OCI-LY1 (cell line): ENCODE data around the gene BSPRY.

ENCODE experiments used
- H2AFZ ChIP-seq: fragments of 200-600 bp; sonication (generic), shearing (Covaris generic); 2 replicates; pipeline ENCODE4 v1.6.0; 2014; ENCODE audit warnings: antibody characterized with exemption, mild to moderate bottlenecking, low read length
- H3F3A ChIP-seq: fragments of 200-600 bp; sonication (generic), shearing (Covaris generic); 2 replicates; pipeline ENCODE4 v1.6.0; 2014; ENCODE audit warnings: mild to moderate bottlenecking, antibody characterized with exemption, low read length, moderate library complexity; ENCODE audit not compliant: insufficient read depth
- H3K27ac ChIP-seq: fragments of 200-600 bp; sonication (generic); 2 replicates; pipeline ENCODE4 v1.5.1; 2014; ENCODE audit warnings: low read length, mixed run types, mild to moderate bottlenecking, low read depth; ENCODE audit not compliant: poor library complexity, severe bottlenecking
- H3K27me3 ChIP-seq: fragments of 200-600 bp; sonication (generic); 2 replicates; pipeline ENCODE4 v1.6.0; 2014; ENCODE audit warnings: antibody characterized with exemption, mild to moderate bottlenecking, low read length, moderate library complexity; ENCODE audit not compliant: insufficient read depth
- H3K36me3 ChIP-seq: fragments of 200-600 bp; sonication (generic); 2 replicates; pipeline ENCODE4 v1.6.1; 2014; ENCODE audit warnings: mild to moderate bottlenecking, antibody characterized with exemption, low read length, moderate library complexity, mixed read lengths; ENCODE audit not compliant: insufficient read depth
- H3K4me1 ChIP-seq: fragments of 200-600 bp; sonication (generic); 2 replicates; pipeline ENCODE4 v1.5.1; 2014; ENCODE audit warnings: mild to moderate bottlenecking, low read length, moderate library complexity; ENCODE audit not compliant: insufficient read depth, severe bottlenecking
- H3K4me2 ChIP-seq: fragments of 200-600 bp; sonication (generic), shearing (Covaris generic); 2 replicates; pipeline ENCODE4 v1.6.1; 2014; ENCODE audit warnings: low read length
- H3K4me3 ChIP-seq: fragments of 200-600 bp; sonication (generic); 2 replicates; pipeline ENCODE4 v1.5.1; 2014; ENCODE audit warnings: low read length, low read depth, mild to moderate bottlenecking, mixed read lengths; ENCODE audit not compliant: poor library complexity, severe bottlenecking
- H3K79me2 ChIP-seq: fragments of 200-600 bp; shearing (Covaris generic); 2 replicates; pipeline ENCODE4 v1.6.1; 2016; ENCODE audit warnings: mixed run types, low read length, mixed read lengths; ENCODE audit not compliant: insufficient read depth
- H3K9ac ChIP-seq: fragments of 200-600 bp; sonication (generic), shearing (Covaris generic); 2 replicates; pipeline ENCODE4 v1.6.1; 2014; ENCODE audit warnings: mild to moderate bottlenecking, low read length, mixed read lengths
- H3K9me2 ChIP-seq: fragments of 200-600 bp; sonication (generic), shearing (Covaris generic); 2 replicates; pipeline ENCODE4 v1.6.1; 2014; ENCODE audit warnings: low read depth, mild to moderate bottlenecking, low read length, mixed read lengths
- H3K9me3 ChIP-seq: fragments of 200-600 bp; shearing (Covaris generic); 2 replicates; pipeline ENCODE4 v1.6.1; 2014; ENCODE audit warnings: low read length, mixed read lengths
- H4K20me1 ChIP-seq: fragments of 200-600 bp; sonication (generic), shearing (Covaris generic); 2 replicates; pipeline ENCODE4 v1.6.0; 2016; ENCODE audit warnings: mild to moderate bottlenecking, low read length; ENCODE audit not compliant: insufficient read depth
- EZH2 ChIP-seq: fragments of 200-600 bp; sonication (generic), shearing (Covaris generic); IDR thresholded peaks from 2 replicates; pipeline ENCODE4 v1.8.0; 2017; ENCODE audit warnings: borderline replicate concordance, mixed run types, mild to moderate bottlenecking, antibody characterized with exemption, low read length, moderate library complexity, mixed read lengths
- TF ChIP-seq, protein P1 (sequence below): fragments of 200-600 bp; sonication (generic), shearing (Covaris generic); IDR thresholded peaks from 2 replicates; pipeline ENCODE4 v1.5.1; 2017; ENCODE audit warnings: mild to moderate bottlenecking, antibody characterized with exemption, low read length, moderate library complexity, mixed read lengths

The BSPRY gene

DNA sequence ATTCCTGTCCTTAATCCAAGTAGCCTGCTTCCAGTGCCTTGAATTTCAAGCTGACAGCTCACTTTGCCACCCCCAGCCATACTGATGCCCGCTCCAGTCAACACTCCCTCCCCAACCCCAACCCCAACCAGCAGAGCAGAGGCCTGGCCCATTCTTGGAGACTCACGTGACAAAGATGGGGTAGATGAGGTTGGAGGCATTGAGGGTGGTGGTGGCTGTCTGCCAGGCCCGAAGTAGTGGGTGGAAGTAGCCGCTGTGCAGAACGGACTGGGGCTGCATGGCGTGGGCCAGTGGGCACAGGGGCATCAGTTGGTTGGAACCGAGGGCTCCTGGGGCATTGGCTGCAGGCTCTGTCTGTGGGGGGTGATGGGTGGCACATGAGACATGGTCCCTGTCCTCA, 43.9 kb downstream of the BSPRY start:
- Histone ChIP-seq H3K4me2 (no peak overlapping the region), H4K20me1 (no peaks in the 10 kb centered on the region), H3K9me3 (no peaks in the 10 kb centered on the region), H3K79me2 (no peaks in the 10 kb centered on the region), H3K27ac (no peak overlapping the region), H3F3A (no peaks in the 10 kb centered on the region), H3K4me1 (peaks cover under 1% of the 10 kb centered on the region), H3K27me3 (no peaks in the 10 kb centered on the region), H3K9ac (no peak overlapping the region), H3K9me2 (no peaks in the 10 kb centered on the region), H3K4me3 (no peak overlapping the region), H3K36me3 (peaks cover 38% of the 10 kb centered on the region), H2AFZ (no peak overlapping the region)
- TF ChIP-seq, protein P1, sequence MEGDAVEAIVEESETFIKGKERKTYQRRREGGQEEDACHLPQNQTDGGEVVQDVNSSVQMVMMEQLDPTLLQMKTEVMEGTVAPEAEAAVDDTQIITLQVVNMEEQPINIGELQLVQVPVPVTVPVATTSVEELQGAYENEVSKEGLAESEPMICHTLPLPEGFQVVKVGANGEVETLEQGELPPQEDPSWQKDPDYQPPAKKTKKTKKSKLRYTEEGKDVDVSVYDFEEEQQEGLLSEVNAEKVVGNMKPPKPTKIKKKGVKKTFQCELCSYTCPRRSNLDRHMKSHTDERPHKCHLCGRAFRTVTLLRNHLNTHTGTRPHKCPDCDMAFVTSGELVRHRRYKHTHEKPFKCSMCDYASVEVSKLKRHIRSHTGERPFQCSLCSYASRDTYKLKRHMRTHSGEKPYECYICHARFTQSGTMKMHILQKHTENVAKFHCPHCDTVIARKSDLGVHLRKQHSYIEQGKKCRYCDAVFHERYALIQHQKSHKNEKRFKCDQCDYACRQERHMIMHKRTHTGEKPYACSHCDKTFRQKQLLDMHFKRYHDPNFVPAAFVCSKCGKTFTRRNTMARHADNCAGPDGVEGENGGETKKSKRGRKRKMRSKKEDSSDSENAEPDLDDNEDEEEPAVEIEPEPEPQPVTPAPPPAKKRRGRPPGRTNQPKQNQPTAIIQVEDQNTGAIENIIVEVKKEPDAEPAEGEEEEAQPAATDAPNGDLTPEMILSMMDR: no peak
- TF ChIP-seq EZH2: no peak

DNA sequence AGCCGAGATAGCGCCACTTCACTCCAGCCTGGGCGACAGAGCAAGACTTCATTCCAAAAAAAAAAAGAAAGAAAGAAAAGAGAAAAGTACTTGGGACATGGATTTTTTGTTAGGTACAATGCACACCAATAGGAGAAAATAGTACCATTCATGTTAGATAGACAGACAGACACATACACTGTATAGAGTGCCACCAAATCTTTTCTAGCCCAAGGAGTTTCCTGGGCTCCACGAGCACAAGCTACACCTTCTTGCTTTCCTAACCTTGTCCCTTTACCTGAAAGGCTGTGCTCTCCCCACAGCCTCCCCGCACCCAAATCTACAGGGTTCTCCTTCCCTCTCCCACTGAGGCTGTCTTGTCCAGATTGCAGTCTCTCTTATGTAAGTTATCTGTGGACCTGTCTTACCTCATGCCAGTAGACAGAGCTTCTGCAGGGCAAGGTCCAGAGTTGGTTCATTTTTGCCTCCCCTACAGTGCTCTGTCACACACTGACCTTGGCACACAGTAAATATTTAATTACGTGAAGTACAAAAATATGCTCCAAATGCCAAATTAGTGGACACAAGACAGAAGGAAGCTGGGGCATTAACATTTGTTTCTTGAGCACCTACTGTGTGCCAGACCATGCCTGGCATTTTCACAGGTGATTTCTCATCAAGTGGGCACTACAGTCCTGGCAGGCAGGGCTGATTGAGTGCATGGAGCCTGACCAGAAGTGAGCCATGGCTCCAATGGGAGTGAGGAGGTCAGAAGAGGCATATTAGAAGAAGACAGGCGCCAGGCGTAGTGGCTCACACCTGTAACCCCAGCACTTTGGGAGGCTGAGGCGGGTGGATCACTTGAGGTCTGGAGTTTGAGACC, 45.9 kb downstream of the BSPRY start:
- H3K79me2 ChIP-seq: no peaks in the 10 kb centered on the region
- no peaks in the 10 kb centered on the region for H3K9me2 ChIP-seq
- H3K27me3 ChIP-seq: no peaks in the 10 kb centered on the region
- H2AFZ ChIP-seq: no peak overlapping the region
- H3K4me1 ChIP-seq: peaks cover 20% of the 10 kb centered on the region
- H3K4me3 ChIP-seq: no peak overlapping the region
- TF ChIP-seq, protein P1: no peak
- TF ChIP-seq EZH2: no peak
- H3K27ac ChIP-seq: no peak overlapping the region
- H3K36me3 ChIP-seq: peaks cover 22% of the 10 kb centered on the region
- H3K4me2 ChIP-seq: no peak overlapping the region
- no peaks in the 10 kb centered on the region for H3K9me3 ChIP-seq
- H3K9ac ChIP-seq: no peak overlapping the region
- no peaks in the 10 kb centered on the region for H4K20me1 ChIP-seq
- no peaks in the 10 kb centered on the region for H3F3A ChIP-seq

DNA sequence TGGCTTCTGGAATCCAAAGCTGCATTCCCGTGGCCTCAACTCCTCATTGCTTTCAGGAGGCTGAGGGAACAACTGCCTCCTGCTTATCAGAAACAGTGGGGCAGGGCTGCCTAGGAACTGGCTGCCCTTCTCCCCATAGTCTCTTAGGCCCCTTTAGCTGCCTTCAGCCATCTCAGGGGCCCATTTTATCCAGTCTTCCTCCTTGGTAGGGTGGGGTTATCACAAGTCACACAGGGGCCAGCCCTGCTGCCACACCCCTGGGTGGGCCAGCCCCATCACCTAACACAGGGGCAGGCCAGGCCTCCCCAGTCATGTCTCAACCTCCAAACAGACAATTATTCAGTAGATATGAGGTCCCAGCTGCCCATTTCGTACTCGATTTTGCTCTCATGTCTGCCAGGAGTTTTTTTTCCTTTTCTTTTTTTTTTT, 47.9 kb downstream of the BSPRY start:
- H3K27me3 ChIP-seq: no peaks in the 10 kb centered on the region
- no peaks in the 10 kb centered on the region for H3F3A ChIP-seq
- peaks cover 12% of the 10 kb centered on the region for H3K36me3 ChIP-seq
- H4K20me1 ChIP-seq: no peaks in the 10 kb centered on the region
- H3K4me2 ChIP-seq: no peak overlapping the region
- no peak overlapping the region for H3K27ac ChIP-seq
- H3K79me2 ChIP-seq: no peaks in the 10 kb centered on the region
- no peaks in the 10 kb centered on the region for H3K9me3 ChIP-seq
- no peak overlapping the region for H2AFZ ChIP-seq
- peaks cover 29% of the 10 kb centered on the region for H3K4me1 ChIP-seq
- H3K9me2 ChIP-seq: no peaks in the 10 kb centered on the region
- TF ChIP-seq, protein P1: no peak
- TF ChIP-seq EZH2: no peak
- H3K4me3 ChIP-seq: no peak overlapping the region
- H3K9ac ChIP-seq: no peak overlapping the region
